ENCODE data around the gene REEP5. TPM values are rescaled to one million over a fixed set of nuclear protein-coding genes. Genes with fewer than 3 reads are reported as not detected.
"Not testable (repeated sequence)": the region's sequence is repeated elsewhere in the genome, so short reads cannot be mapped to it uniquely, and the experiment has no call there.

REEP5 gene
- total RNA-seq, 1 donor from 2014 or later = 94.5 TPM

DNA sequence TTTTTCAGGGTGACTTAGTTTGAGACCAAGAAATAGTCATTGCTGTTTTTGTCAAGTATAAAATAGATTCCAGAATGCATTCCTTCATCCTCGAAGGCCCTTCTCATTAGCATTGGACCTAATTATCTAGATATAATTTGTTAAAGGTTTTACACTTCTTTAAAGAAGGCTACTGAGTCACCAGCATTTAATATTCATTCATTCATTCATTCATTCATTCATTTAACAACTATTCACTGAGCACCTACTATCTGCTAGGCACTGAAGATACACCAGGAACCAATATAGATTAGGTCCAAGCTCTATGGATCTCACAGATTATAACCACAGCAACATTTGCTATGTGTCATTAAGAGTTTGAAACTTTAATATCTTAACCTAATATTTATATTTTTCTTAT is 11.1 kb upstream of the REEP5 start:
- no peak for DNase-seq (ENCODE audit: low read depth)

- DNase-seq (ENCODE audit: low read depth) = no peak
Observed at GRCh38 chr5:112931473-112931872, 9.4 kb upstream of the REEP5 start.

DNA sequence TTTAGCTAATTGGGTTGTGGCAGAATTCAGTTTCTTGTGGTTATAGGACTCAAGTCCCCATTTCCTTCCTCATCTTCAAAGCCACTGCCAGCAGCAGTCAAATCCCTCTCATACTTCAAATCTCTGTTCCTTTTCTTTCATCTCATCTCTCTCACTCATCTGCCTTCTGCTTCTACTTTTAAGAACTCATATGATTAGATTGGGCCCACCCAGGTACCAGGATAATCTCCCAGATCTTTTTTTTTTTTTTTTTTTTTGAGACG is 8.0 kb upstream of the REEP5 start:
- no peak for DNase-seq (ENCODE audit: low read depth)

DNA sequence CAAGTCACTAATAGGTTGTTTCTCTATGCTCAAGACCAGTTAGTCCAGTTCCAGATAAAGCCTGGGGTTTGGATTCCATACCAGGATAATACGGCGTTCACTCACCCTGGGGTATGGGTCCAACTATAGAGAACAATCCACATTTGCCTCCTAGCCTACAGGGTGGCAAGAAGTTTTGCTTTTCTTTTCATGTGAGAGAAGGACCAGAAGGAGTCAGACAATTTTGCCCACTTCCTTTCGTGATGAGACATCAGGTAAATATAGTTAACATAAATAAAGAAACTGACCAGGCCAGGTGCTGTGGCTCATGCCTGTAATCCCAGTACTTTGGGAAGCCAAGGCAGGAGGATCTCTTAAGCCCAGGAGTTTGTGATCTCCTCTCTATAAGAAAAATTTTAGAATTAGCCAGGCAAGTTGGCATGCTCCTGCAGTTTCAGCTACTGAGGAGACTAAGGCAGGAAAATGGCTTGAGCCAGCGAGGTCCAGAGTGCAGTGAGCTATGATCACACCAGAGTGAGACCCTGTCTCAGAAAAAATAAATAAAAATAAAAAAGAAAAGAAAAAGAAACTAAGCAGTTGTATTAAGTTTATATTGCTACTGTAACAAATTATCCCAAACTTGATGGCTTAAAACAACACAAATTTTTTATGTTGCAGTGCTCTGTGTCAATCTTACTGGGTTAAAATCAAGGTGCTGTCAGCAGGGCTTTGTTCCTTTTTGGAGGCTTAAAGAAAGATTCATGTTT is 7.5 kb upstream of the REEP5 start:
- DNase-seq (ENCODE audit: low read depth) = no peak

- no peak for DNase-seq (ENCODE audit: low read depth)
Observed at GRCh38 chr5:112923988-112924387, 2.0 kb upstream of the REEP5 start.

GRCh38 chr5:112923148-112923917 is 1.3 kb upstream of the REEP5 start:
- DNase-seq (ENCODE audit: low read depth) = no peak

DNA sequence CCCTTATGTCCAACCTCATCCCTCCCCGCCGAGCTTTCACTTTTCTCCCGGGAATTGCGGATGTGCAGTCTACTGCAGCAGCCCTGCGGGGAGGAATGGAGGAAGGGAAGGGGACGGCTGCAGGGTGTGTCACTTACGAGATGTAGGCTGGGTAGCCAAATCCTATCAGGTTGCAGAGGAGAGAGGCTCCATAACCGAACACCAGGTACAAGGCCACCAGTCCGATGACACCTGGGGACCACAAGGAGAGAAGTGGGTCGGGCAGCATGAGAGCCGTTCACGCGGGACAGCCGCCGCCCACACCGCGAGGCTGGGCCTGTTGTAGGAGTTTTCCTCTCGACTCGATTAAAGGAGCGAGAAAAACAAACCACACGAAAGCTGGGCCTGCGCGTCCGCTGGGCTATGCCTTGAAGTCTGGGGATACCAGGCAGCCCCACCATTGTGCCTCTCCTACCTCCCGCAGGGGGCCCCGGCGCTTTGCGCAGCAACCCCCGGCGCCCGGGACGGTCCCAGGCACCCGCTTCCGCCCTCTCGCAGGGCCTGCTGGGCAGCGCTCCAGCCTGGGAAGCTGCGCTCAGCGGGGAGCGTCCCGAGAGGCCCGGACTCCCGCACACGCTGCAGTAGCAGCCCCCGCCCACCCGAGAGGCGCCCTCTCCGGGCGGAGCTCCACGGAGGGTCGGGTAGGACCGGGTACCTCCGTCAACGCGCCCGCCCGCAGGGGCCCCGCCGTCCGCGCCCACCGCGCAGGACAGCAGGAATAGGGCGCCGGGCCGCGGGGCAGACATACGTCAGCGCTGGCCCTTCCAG is 798 bp downstream of the REEP5 start:
- DNase-seq (ENCODE audit: low read depth) = peak; percentile 52

DNA sequence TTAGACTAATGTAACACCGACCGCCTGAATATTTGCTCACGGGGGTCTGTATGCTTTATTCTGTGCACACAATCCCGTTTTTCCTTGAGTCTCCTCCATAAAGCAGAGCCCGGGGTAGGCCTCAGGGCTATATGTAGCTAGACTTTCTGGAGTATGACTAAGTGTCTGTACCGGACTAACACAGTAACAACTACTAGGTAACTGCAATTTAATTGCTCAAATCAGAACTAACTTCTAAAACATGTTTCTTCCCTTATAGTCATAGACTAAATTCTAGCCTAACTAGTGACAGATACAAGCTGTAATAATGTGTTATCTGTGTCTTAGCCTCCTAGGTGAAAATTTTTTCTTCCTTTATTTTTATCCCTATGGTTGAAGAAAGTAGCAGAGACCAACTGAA is 2.1 kb downstream of the REEP5 start:
- DNase-seq (ENCODE audit: low read depth) = peak; percentile 18

DNA sequence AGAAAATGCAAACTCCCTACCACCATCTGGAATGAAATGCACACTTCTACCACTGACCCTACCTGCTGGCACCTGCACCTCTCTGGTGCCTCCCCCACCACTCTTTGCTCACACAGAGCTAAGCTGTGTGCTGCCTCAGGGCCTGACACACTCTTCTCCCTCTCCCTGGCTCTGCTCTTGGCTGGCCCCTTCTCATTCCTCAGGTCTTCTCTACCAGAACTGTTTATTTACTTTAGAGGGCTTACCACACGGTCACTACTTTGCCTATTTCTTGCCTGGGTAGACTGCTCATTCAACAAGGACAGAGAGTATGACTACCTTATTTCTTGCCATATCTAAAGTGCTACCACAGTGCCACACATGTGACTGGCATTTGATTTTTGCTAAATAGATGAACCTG is 3.3 kb downstream of the REEP5 start:
- DNase-seq (ENCODE audit: low read depth) = peak; percentile 77

GRCh38 chr5:112918136-112918535 is 3.9 kb downstream of the REEP5 start:
- no peak for DNase-seq (ENCODE audit: low read depth)

DNA sequence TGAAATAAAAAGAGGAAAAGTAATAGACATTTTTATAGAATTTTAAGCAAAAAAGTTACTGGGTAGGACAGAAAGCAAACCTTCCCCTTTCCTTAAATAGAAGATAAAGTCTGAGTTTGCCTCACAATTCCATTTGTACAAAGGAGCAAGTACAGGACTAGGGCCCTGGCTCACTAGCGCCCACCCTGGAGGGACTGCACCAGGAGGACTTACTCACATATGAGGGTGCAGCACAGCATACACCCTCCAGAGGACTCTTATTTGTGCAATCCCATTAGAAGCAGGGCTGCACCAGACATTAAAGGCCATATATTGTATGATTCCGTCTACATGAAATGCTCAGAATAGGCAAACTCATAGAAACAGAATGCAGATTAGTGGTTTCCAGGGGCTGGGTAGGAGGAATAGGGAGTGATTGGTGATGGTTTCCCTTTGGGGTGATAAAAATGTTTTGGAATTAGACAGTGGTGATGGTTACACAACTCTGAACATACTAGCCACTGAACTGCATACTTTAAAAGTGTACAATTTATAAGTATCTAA is 4.5 kb downstream of the REEP5 start:
- DNase-seq (ENCODE audit: low read depth) = no peak

- DNase-seq (ENCODE audit: low read depth) = no peak
Observed at GRCh38 chr5:112915831-112916230, 6.2 kb downstream of the REEP5 start.

- DNase-seq (ENCODE audit: low read depth) = peak; percentile 12
Observed at GRCh38 chr5:112914584-112914983, 7.4 kb downstream of the REEP5 start.

DNA sequence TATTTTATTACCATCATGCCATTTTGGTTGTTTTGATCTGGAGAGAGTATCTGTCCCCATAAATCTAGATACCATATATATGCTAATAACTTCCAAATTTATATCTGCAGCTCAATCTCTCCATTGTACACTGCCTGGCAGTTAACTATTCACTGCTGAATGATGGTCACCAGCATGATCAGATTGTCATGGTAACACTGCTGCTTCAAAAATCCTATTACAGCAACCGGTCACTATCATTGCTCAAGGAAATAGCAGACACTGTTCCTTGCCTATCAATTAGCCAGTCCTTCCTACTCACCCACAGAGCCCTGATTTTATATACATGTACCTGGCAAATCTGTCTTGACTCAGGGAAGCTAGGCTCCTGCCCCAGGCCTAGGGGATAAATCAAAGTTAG is 11.5 kb downstream of the REEP5 start:
- DNase-seq (ENCODE audit: low read depth) = no peak

DNA sequence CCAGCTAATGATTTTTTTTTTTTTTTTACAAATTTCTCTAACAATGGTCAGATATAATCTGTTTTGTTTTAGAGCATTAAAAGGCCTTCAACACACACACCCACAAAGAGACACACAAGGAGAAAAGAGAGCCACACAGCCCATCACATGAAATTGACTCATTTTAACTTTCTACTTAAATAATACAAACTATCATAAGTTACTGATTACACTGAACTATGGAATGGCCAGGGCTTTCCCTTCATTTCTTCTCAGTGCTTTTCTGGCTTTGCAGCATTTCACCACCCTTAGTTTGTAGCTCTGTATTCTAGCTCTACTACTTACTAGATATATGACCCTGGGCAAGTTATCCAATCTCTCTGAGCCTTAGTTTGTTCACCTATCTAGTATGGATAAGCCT is 13.2 kb downstream of the REEP5 start:
- DNase-seq (ENCODE audit: low read depth) = peak; percentile 60

- no peak for DNase-seq (ENCODE audit: low read depth)
Observed at GRCh38 chr5:112907166-112907631, 14.8 kb downstream of the REEP5 start.

GRCh38 chr5:112906637-112907036 is 15.4 kb downstream of the REEP5 start:
- DNase-seq (ENCODE audit: low read depth) = no peak

- not testable (repeated sequence) for DNase-seq (ENCODE audit: low read depth)
Observed at GRCh38 chr5:112904996-112905395, 17.0 kb downstream of the REEP5 start.

GRCh38 chr5:112902561-112902960 is 19.5 kb downstream of the REEP5 start:
- no peak for DNase-seq (ENCODE audit: low read depth)

GRCh38 chr5:112895682-112896081 is 26.3 kb downstream of the REEP5 start:
- DNase-seq (ENCODE audit: low read depth) = no peak

DNA sequence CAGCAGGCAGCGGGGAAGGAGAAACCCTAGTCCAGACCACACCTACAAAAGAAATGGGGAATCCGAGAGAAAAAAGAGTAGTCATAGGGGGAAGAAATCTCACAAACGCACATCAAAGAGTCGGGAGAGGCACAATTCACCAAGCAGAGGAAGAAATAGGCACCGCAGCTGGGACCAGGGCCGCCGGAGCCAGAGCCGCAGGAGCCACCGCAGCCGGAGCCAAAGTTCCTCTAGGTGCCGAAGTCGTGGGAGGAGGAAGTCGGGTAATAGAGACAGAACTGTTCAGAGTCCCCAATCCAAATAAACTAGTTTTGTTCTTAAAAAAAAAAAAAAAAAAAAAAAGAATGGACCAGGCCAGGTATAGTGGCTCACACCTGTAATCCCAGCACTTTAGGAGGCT is 29.3 kb downstream of the REEP5 start:
- no peak for DNase-seq (ENCODE audit: low read depth)

DNA sequence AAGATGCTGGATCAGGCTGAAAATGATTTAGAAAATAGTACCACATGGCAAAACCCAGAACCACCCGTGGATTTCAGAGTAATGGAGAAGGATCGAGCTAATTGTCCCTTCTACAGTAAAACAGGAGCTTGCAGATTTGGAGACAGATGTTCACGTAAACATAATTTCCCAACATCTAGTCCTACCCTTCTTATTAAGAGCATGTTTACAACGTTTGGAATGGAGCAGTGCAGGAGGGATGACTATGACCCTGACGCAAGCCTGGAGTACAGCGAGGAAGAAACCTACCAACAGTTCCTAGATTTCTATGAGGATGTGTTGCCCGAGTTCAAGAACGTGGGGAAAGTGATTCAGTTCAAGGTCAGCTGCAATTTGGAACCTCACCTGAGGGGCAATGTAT is 30.0 kb downstream of the REEP5 start:
- not testable (repeated sequence) for DNase-seq (ENCODE audit: low read depth)
